Ovary (tissue), 3 donors: ENCODE results near the gene IFI27L2.

Experiments
- EP300 ChIP-seq: sonication (generic); formaldehyde crosslinking; IDR thresholded peaks from one replicate; pipeline ENCODE4 v1.6.1; 2017; ENCODE audit warnings: antibody characterized with exemption
- POLR2A ChIP-seq: fragments of 450-650 bp; IDR thresholded peaks from one replicate; pipeline ENCODE4 v1.6.1; 2017; ENCODE audit warnings: antibody characterized with exemption, mild to moderate bottlenecking, moderate library complexity
- TF ChIP-seq, protein P1 (sequence below), 3 donors: fragments of 450-650 bp in 2 of 3; fragments of 200-600 bp in 1 of 3; IDR thresholded peaks; one replicate each; pipeline versions ENCODE4 v1.5.1 to v1.8.0; 2016 to 2022; ENCODE audit warnings: antibody characterized with exemption in 3 of 3, mild to moderate bottlenecking in 1 of 3
- donor health status: DM: no; HTN: no; CAD: no.

DNA sequence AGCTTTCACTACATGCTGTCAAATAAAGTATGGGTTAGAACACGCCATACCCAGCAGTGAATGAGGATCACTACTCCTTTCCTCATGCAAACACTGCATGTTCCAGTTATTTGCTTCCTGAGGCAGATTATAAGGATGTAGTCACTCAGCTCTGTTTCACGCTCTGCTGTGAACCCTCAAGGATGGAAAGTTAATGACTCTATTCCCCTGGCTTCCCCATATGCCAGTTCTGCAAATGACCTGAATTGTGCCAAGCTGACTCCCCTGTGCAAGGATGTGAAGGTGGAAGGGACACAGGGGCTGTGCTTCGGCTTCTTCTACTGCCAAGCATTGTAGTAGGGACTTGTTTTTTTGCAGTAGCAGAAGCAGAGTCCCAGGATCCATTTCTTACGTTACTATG lies 41.5 kb downstream of the IFI27L2 start:
- TF ChIP-seq, protein P1, sequence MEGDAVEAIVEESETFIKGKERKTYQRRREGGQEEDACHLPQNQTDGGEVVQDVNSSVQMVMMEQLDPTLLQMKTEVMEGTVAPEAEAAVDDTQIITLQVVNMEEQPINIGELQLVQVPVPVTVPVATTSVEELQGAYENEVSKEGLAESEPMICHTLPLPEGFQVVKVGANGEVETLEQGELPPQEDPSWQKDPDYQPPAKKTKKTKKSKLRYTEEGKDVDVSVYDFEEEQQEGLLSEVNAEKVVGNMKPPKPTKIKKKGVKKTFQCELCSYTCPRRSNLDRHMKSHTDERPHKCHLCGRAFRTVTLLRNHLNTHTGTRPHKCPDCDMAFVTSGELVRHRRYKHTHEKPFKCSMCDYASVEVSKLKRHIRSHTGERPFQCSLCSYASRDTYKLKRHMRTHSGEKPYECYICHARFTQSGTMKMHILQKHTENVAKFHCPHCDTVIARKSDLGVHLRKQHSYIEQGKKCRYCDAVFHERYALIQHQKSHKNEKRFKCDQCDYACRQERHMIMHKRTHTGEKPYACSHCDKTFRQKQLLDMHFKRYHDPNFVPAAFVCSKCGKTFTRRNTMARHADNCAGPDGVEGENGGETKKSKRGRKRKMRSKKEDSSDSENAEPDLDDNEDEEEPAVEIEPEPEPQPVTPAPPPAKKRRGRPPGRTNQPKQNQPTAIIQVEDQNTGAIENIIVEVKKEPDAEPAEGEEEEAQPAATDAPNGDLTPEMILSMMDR (IDR thresholded peaks at IDR 0.05), result no peak
- no peak for TF ChIP-seq POLR2A
- no peak for TF ChIP-seq EP300
